Nephron (organoid): ENCODE data around the gene SGF29.
A peak's percentile ranks its signal among the peaks of the same experiment; 100 is the strongest.
"Not testable (repeated sequence)": the region's sequence is repeated elsewhere in the genome, so short reads cannot be mapped to it uniquely, and the experiment has no call there.

Source experiments
- H3K27ac Mint-ChIP-seq, 3 experiments: 2 replicates each; pipeline ENCODE4 v1.8.0; 2020; ENCODE audit warnings: mixed read lengths in 3 of 3, mild to moderate bottlenecking in 2 of 3, moderate library complexity in 1 of 3
- H3K27me3 Mint-ChIP-seq: 2 replicates; pipeline ENCODE4 v1.8.0; 2021; ENCODE audit warnings: low read depth, mild to moderate bottlenecking, moderate library complexity, mixed read lengths
- H3K36me3 Mint-ChIP-seq: 2 replicates; pipeline ENCODE4 v1.8.0; 2020; ENCODE audit warnings: low read depth, mixed read lengths
- H3K4me1 Mint-ChIP-seq: 2 replicates; pipeline ENCODE4 v1.8.0; 2020; ENCODE audit warnings: mixed read lengths
- H3K4me3 Mint-ChIP-seq, 3 experiments: 2 replicates each; pipeline ENCODE4 v1.8.0; 2020; ENCODE audit warnings: mild to moderate bottlenecking in 3 of 3, mixed read lengths in 3 of 3, moderate library complexity in 2 of 3
- H3K9me3 Mint-ChIP-seq: 2 replicates; pipeline ENCODE4 v1.8.0; 2020; ENCODE audit warnings: mixed read lengths
- CTCF ChIP-seq, 3 experiments: fragments of 200-600 bp; sonication (generic); IDR thresholded peaks; one replicate each; pipeline ENCODE4 v1.5.0; 2021; ENCODE audit warnings: antibody characterized with exemption in 3 of 3; ENCODE audit not compliant: unreplicated experiment in 3 of 3

The SGF29 gene

GRCh38 chr16:28540346-28540745 lies 13.4 kb upstream of the SGF29 start:
- H3K4me1 Mint-ChIP-seq, result peaks cover 23% of the 10 kb centered on the region
- H3K36me3 Mint-ChIP-seq, result no peaks in the 10 kb centered on the region
- peaks cover 2% of the 10 kb centered on the region for H3K9me3 Mint-ChIP-seq
- peak overlapping the region in 2 of 3 experiments; percentile 53 to 67 for H3K27ac Mint-ChIP-seq
- H3K27me3 Mint-ChIP-seq, result no peaks in the 10 kb centered on the region
- no peak for TF ChIP-seq CTCF (IDR thresholded peaks at IDR 0.05; ENCODE audit: unreplicated experiment in 3 of 3)
- H3K4me3 Mint-ChIP-seq, result no peak overlapping the region

DNA sequence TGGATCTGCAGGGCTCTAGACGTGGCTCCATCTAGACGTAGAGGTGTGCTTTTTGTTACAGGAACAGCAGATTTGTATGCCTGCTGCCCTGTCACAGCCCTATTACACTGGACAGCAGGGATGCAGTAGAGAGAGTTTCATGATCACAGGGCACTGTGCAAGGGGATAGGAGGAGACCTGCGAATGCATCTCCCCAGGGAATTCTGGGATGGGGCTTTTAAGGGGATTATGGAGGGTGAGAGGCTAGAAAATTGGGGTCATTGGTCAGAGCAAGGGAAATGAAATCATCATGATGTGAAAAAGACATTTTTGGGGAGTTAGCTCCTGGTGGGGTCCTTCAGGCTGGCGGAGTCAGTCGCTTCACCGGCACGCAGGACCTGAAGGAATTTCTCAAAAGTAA lies 11.1 kb upstream of the SGF29 start:
- H3K4me3 Mint-ChIP-seq, result no peak overlapping the region
- peak overlapping the region; percentile 12 to 49 (median 41) for H3K27ac Mint-ChIP-seq
- H3K4me1 Mint-ChIP-seq, result peaks cover 14% of the 10 kb centered on the region
- TF ChIP-seq CTCF (IDR thresholded peaks at IDR 0.05; ENCODE audit: unreplicated experiment in 3 of 3), result no peak
- peaks cover 2% of the 10 kb centered on the region for H3K9me3 Mint-ChIP-seq
- no peaks in the 10 kb centered on the region for H3K27me3 Mint-ChIP-seq
- no peaks in the 10 kb centered on the region for H3K36me3 Mint-ChIP-seq

- Mint-ChIP-seq H3K4me1 (peaks cover 10% of the 10 kb centered on the region), H3K36me3 (no peaks in the 10 kb centered on the region), H3K27ac (peak overlapping the region in 1 of 3 experiments; percentile 41), H3K9me3 (peaks cover 2% of the 10 kb centered on the region), H3K27me3 (no peaks in the 10 kb centered on the region), H3K4me3 (no peak overlapping the region)
- no peak for TF ChIP-seq CTCF (IDR thresholded peaks at IDR 0.05; ENCODE audit: unreplicated experiment in 3 of 3)
Observed at GRCh38 chr16:28543072-28543471, 10.6 kb upstream of the SGF29 start.

DNA sequence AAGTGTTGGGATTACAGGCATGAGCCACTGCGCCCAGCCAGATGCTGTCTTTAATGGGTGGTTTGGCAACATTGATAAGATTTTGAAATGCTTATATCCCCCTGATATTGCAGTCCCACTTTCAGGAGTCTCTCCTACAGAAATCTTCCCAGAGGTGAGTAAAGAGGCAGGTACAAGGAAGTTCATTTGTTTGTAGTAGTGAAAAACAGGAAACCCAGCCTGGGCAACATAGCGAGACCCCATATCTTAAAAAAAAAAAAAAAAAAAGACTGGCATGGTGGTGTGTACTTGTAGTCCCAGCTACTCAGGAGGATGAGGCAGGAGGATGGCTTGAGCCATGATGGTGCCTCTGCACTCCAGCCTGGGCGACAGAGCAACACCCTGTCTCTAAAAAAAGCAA lies 8.7 kb upstream of the SGF29 start:
- no peak for TF ChIP-seq CTCF (IDR thresholded peaks at IDR 0.05; ENCODE audit: unreplicated experiment in 3 of 3)
- no peak overlapping the region for H3K27ac Mint-ChIP-seq
- no peaks in the 10 kb centered on the region for H3K4me1 Mint-ChIP-seq
- no peaks in the 10 kb centered on the region for H3K36me3 Mint-ChIP-seq
- no peaks in the 10 kb centered on the region for H3K9me3 Mint-ChIP-seq
- no peak overlapping the region for H3K4me3 Mint-ChIP-seq
- H3K27me3 Mint-ChIP-seq, result no peaks in the 10 kb centered on the region

DNA sequence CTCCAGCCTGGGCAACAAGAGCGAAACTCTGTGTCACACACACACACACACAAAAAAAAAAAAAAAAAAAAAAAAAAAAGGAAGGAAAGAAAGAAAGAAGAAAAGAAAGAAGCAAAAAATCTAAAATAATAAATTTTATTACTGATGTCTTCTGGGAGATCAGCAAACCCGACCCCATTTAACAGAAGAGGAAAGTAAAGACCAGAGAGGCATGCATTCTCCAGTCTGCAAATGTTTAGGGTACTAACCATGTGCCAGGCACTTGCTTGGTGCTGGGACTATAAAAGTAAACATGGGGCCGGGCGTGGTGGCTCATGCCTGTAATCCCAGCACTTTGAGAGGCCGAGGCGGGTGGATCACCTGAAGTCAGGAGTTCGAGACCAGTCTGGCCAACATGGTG lies 7.8 kb upstream of the SGF29 start:
- not testable (repeated sequence) for H3K36me3 Mint-ChIP-seq, H3K27ac Mint-ChIP-seq, H3K4me3 Mint-ChIP-seq, H3K27me3 Mint-ChIP-seq, H3K9me3 Mint-ChIP-seq, H3K4me1 Mint-ChIP-seq

DNA sequence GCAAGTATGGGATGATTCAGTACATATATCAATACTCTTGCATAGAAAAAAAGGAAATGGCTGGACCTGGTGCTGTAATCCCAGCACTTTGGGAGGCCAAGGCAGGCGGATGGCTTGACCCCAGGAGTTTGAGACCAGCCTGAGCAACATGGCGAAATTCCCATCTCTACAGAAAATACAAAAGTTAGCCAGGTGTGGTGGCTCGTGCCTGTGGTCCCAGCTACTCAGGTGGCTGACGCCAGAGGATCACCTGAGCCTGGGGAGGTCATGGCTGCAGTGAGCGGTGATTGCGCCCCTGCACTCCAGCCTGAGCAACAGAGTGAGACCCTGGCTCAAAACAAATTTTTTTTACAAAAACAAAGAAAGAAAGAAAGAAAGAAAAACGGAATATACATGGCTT lies 7.1 kb upstream of the SGF29 start:
- Mint-ChIP-seq H3K36me3 (no peaks in the 10 kb centered on the region), H3K27ac (no peak overlapping the region), H3K9me3 (no peaks in the 10 kb centered on the region), H3K4me1 (no peaks in the 10 kb centered on the region), H3K4me3 (no peak overlapping the region), H3K27me3 (no peaks in the 10 kb centered on the region)
- no peak for TF ChIP-seq CTCF (IDR thresholded peaks at IDR 0.05; ENCODE audit: unreplicated experiment in 3 of 3)
